K562 (cell line): ENCODE data around the gene STMN3. TPM values are rescaled to one million over a fixed set of nuclear protein-coding genes. Genes with fewer than 3 reads are reported as not detected.

Source experiments
- E4F1 ChIP-seq: fragments of 250-450 bp; sonication (Bioruptor Pico); IDR thresholded peaks from 2 replicates; pipeline ENCODE4 v1.5.0; 2021; ENCODE audit warnings: mild to moderate bottlenecking, borderline replicate concordance
- ESRRB ChIP-seq: fragments of 250-450 bp; sonication (Bioruptor Pico); IDR thresholded peaks from 2 replicates; pipeline ENCODE4 v1.5.0; 2020; ENCODE audit warnings: mild to moderate bottlenecking, moderate library complexity, borderline replicate concordance
- KHSRP ChIP-seq: fragments of 450-650 bp; IDR thresholded peaks from 2 replicates; pipeline ENCODE4 v1.6.1; 2017
- MBD2 ChIP-seq: sonication (generic); IDR thresholded peaks from 2 replicates; pipeline ENCODE4 v1.6.1; 2016; ENCODE audit warnings: low read depth, borderline replicate concordance
- MXD1 ChIP-seq: fragments of 250-450 bp; sonication (Bioruptor Pico); IDR thresholded peaks from 2 replicates; pipeline ENCODE4 v1.8.0; 2021; ENCODE audit warnings: borderline replicate concordance, mild to moderate bottlenecking, moderate library complexity; ENCODE audit not compliant: poor library complexity, severe bottlenecking
- POLR2G ChIP-seq: fragments of 200-400 bp; formaldehyde crosslinking; IDR thresholded peaks from 2 replicates; pipeline ENCODE4 v1.6.1; 2017; ENCODE audit warnings: low read depth, mild to moderate bottlenecking, antibody characterized with exemption, low read length, moderate library complexity
- RBM14 ChIP-seq: fragments of 200-400 bp; formaldehyde crosslinking; IDR thresholded peaks from 2 replicates; pipeline ENCODE4 v1.6.1; 2018; ENCODE audit warnings: low read depth, mild to moderate bottlenecking, low read length, moderate library complexity, borderline replicate concordance; ENCODE audit not compliant: insufficient read depth
- SMC3 ChIP-seq: conservative IDR thresholded peaks from 2 replicates; pipeline ENCODE4 v1.6.1; 2011; ENCODE audit warnings: low read depth, low read length, improper control_type of control experiment; ENCODE audit not compliant: insufficient read depth
- SNRNP70 ChIP-seq: fragments of 200-400 bp; formaldehyde crosslinking; optimal IDR thresholded peaks from 2 replicates; pipeline ENCODE3; 2017; ENCODE audit warnings: low read depth, low read length
- TBL1XR1 ChIP-seq, 2 experiments: IDR thresholded peaks; 2 replicates each; pipeline ENCODE4 v1.6.1; 2012; ENCODE audit warnings: improper control_type of control experiment in 2 of 2, low read length in 2 of 2, mild to moderate bottlenecking in 1 of 2
- YY1 ChIP-seq, 3 experiments: IDR thresholded peaks; 2 replicates each; pipeline ENCODE4 v1.6.1; 2011; ENCODE audit warnings: low read length in 2 of 3, mild to moderate bottlenecking in 2 of 3, moderate library complexity in 2 of 3, borderline replicate concordance in 1 of 3, control low read depth in 1 of 3, low read depth in 1 of 3; ENCODE audit not compliant: insufficient read depth in 3 of 3, insufficient replicate concordance in 2 of 3, control insufficient read depth in 1 of 3, insufficient read length in 1 of 3; ENCODE audit errors: extremely low read depth in 1 of 3
- polyA plus RNA-seq, 8 experiments: library from polyadenylated mRNA; depleted of rRNA in 4 of 8; stranded (reverse) in 5 of 8; unstranded in 3 of 8; fragments of >200 nt; fragmentation: Nextera tagmentation in 2 of 8; fragmentation: Illumina TruSeq in 1 of 8; extraction: Ambion mirVana in 2 of 8; extraction: Trizol in 1 of 8; gene quantifications; 2 replicates each; pipeline versions ENCODE4 v1.2.1 to v1.2.3, GENCODE V29; 2011 to 2014; ENCODE audit warnings: inconsistent platforms in 1 of 8, missing spikeins in 1 of 8
- total RNA-seq, 7 experiments: library from RNA; depleted of rRNA in 6 of 7; stranded (reverse); fragments of >200 nt in 6 of 7; fragmentation: Illumina TruSeq in 2 of 7; extraction: Trizol in 2 of 7; gene quantifications; 2 replicates each; pipeline versions ENCODE4 v1.2.1 to v1.2.3, GENCODE V29; 2011 to 2021; ENCODE audit warnings: low replicate concordance in 1 of 7
- TF ChIP-seq, protein P1 (sequence below): sonication (generic); formaldehyde crosslinking; IDR thresholded peaks from 2 replicates; pipeline ENCODE4 v1.8.0; 2023; ENCODE audit warnings: mild to moderate bottlenecking, missing genetic modification reagents
- TF ChIP-seq, protein P2 (sequence below): fragments of 450-650 bp; IDR thresholded peaks from 2 replicates; pipeline ENCODE4 v1.6.1; 2016; ENCODE audit warnings: borderline replicate concordance

Gene STMN3
- total and polyA plus RNA-seq, 9 of the 15 experiments (the other 6 are each of a cell fraction or from before 2014, with no cell fraction given) = 0.70 to 65.6 (median 29.4) TPM

DNA sequence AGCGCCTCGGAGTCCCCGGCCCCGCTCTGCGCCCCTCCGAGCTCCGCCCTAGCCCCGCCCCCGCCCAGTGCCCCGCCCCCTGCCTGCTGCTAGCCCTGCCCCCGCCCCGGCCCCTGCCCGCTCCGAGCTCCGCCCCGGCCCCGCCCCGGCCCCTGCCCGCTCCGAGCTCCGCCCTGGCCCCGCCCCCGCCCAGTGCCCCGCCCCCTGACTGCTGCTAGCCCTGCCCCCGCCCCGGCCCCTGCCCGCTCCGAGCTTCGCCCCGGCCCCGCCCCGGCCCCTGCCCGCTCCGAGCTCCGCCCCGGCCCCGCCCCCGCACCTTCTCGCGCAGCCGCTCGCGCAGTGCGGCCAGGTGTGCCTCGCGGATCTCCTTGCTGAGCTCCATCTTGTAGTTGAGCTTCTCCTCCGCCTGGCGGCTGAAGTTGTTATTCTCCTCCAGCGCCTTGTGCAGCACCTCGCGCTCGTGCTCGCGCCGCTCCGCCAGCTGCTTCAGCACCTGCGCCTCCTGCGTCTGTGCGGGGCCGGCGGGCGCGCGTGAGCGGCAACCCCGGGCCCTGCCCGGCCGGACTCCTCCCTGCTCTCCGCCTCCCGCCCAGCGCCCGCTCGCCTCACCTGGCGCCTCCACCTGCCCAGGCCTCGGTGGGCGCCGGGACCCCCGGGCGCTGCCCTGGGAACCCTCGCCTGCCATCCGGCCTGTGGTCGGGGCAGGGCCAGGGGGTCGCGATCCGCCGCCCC is 11.3 kb downstream of the STMN3 start (continued):
- TF ChIP-seq YY1 (IDR thresholded peaks at IDR 0.05; ENCODE audit: borderline replicate concordance in 1 of 3, control insufficient read depth in 1 of 3, extremely low read depth in 1 of 3, insufficient read depth in 3 of 3, insufficient read length in 1 of 3, insufficient replicate concordance in 2 of 3, low read depth in 1 of 3, low read length in 2 of 3) (peak in 2 of 3 experiments; percentile 71 to 72), MBD2 (no peak), E4F1 (CRISPR knock-in tag) (no peak), ESRRB (CRISPR knock-in tag) (no peak), KHSRP (no peak), TBL1XR1 (IDR thresholded peaks at IDR 0.05; ENCODE audit: low read length in 2 of 2) (no peak), SNRNP70 (no peak), RBM14 (no peak), POLR2G (peak; percentile 41; the same call in 1 of the 2 replicates), SMC3 (peak; percentile 46; the same call in 1 of the 2 replicates), MXD1 (CRISPR knock-in tag) (no peak)
- TF ChIP-seq, protein P1, sequence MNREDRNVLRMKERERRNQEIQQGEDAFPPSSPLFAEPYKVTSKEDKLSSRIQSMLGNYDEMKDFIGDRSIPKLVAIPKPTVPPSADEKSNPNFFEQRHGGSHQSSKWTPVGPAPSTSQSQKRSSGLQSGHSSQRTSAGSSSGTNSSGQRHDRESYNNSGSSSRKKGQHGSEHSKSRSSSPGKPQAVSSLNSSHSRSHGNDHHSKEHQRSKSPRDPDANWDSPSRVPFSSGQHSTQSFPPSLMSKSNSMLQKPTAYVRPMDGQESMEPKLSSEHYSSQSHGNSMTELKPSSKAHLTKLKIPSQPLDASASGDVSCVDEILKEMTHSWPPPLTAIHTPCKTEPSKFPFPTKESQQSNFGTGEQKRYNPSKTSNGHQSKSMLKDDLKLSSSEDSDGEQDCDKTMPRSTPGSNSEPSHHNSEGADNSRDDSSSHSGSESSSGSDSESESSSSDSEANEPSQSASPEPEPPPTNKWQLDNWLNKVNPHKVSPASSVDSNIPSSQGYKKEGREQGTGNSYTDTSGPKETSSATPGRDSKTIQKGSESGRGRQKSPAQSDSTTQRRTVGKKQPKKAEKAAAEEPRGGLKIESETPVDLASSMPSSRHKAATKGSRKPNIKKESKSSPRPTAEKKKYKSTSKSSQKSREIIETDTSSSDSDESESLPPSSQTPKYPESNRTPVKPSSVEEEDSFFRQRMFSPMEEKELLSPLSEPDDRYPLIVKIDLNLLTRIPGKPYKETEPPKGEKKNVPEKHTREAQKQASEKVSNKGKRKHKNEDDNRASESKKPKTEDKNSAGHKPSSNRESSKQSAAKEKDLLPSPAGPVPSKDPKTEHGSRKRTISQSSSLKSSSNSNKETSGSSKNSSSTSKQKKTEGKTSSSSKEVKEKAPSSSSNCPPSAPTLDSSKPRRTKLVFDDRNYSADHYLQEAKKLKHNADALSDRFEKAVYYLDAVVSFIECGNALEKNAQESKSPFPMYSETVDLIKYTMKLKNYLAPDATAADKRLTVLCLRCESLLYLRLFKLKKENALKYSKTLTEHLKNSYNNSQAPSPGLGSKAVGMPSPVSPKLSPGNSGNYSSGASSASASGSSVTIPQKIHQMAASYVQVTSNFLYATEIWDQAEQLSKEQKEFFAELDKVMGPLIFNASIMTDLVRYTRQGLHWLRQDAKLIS (CRISPR knock-in tag) = no peak
- TF ChIP-seq, protein P2, sequence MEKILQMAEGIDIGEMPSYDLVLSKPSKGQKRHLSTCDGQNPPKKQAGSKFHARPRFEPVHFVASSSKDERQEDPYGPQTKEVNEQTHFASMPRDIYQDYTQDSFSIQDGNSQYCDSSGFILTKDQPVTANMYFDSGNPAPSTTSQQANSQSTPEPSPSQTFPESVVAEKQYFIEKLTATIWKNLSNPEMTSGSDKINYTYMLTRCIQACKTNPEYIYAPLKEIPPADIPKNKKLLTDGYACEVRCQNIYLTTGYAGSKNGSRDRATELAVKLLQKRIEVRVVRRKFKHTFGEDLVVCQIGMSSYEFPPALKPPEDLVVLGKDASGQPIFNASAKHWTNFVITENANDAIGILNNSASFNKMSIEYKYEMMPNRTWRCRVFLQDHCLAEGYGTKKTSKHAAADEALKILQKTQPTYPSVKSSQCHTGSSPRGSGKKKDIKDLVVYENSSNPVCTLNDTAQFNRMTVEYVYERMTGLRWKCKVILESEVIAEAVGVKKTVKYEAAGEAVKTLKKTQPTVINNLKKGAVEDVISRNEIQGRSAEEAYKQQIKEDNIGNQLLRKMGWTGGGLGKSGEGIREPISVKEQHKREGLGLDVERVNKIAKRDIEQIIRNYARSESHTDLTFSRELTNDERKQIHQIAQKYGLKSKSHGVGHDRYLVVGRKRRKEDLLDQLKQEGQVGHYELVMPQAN = no peak
